GM15510 (cell line): ENCODE data around the gene DAZAP1.

ENCODE experiments used
- POLR2A ChIP-seq: IDR thresholded peaks from 3 replicates; pipeline ENCODE4 v1.6.1; 2011; ENCODE audit warnings: borderline replicate concordance; ENCODE audit not compliant: insufficient read length; ENCODE audit errors: extremely low read depth

Gene DAZAP1

DNA sequence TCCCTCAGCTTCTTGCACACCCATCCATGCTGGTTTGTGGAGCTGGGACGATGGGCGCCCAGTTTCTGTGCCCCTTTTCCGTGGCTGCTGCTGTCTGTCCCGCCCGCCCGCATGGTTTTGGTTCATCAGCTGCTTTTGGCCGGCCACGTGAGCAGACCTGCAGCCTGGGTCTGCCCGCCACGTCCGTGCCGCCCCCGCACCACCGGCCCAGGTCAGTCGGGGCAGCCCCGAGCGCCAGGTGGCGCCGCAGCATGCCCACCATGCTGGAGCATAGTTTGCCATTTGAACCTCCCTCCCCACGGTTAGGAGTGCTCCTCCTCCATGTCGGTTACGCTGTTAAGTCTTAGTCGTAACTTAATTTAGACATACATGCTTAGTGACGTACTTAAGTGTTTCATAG, 15.6 kb downstream of the DAZAP1 start:
- TF ChIP-seq POLR2A = no peak

GRCh38 chr19:1423436-1424191, 16.2 kb downstream of the DAZAP1 start:
- no peak for TF ChIP-seq POLR2A

GRCh38 chr19:1424192-1424955, 17.0 kb downstream of the DAZAP1 start:
- no peak for TF ChIP-seq POLR2A

DNA sequence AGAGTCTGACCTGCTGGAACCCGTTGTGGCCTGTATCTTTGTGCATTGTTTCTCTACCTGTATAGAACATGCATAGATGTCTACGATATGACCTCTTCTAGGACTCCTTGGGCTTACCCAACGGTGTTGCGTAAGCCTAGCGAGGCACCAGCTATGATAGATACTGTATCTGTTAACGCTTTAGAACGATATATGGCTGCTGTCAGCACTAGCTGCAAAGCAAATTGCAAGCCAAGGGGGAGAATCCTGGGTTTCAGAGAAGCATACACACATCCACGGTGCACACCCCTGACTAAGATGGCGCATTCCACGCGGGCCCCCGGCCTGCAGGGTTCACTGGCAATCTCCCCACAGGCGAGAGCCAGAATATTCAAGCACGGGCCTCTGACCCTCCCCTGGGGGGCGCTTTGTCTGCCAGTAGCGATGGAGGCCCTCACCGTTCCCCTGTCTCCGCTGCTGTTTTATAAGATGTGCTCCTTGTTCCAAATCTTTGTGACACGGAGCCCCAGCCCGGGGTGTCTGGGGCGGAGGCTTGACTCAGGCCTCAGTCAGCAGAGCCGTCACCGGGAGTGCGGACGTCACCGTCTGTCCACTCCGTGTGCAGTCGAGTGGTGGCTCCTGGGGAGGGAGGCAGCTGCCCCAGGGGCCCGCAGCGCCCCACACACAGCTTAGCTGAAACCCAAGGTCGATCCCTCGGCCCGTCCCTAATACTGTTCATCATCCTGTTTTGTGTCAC, 17.9 kb downstream of the DAZAP1 start:
- no peak for TF ChIP-seq POLR2A

- no peak for TF ChIP-seq POLR2A
Observed at GRCh38 chr19:1425902-1426301, 18.5 kb downstream of the DAZAP1 start.

DNA sequence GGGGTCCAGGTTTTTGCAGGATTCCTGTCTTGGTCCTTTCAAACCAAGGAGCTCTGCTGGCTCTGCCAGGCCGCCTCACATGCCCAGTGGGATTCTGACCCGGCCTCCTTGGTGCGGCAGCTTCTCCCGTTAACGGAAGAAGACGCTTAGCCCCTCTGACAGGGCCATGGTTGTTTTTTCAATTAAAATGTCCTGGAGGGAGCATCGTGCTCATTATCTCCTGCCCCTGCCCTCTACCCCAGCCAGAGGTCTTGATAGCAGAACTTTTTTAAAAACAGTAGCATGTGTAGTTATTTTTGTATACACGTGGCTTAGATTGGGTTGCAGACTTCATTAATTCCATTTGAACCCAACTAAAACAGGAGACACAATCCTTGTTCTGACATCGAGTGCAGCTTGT, 19.4 kb downstream of the DAZAP1 start:
- no peak for TF ChIP-seq POLR2A

GRCh38 chr19:1427221-1427920, 20.0 kb downstream of the DAZAP1 start:
- no peak for TF ChIP-seq POLR2A

GRCh38 chr19:1428738-1429391, 21.5 kb downstream of the DAZAP1 start:
- no peak for TF ChIP-seq POLR2A

DNA sequence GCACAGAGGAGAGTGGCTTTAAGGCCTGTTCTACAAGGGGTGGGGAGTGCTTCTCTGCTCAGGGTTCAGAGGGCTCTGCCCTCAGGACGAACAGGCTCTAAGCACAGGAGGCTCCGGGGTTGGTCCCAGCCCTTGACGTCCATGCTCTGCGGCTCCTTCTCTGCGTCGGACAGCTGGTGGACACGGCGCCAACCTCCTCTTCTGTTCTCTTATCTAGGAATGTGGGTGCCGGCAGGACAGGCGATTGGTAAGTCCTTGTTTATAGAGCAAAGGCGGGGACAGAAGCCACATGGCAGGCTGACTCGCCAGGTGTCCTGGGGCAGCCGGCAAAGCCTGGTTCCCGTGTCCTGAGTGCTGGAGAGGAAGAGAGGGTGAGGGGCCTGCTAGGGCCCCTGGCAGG, 22.4 kb downstream of the DAZAP1 start:
- no peak for TF ChIP-seq POLR2A

DNA sequence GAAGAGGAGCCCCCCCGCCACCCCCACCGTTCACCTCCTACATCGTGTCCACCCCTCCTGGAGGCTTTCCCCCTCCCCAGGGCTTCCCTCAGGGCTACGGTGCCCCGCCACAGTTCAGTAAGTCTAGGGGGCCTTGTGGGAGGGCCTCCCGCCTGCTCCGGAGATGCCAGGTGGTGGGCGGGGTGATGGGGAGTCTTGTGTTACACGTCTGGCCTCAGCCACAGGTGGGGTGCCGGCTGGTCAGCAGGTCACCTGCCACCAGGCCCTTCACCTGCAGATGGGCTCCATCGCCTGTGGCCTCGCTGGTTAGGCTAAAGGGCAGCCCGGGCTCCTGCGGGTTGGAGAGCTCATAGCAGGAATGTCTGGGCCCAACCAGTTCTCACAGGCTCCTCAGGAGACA, 22.9 kb downstream of the DAZAP1 start:
- no peak for TF ChIP-seq POLR2A

- TF ChIP-seq POLR2A = no peak
Observed at GRCh38 chr19:1431759-1432506, 24.5 kb downstream of the DAZAP1 start.

DNA sequence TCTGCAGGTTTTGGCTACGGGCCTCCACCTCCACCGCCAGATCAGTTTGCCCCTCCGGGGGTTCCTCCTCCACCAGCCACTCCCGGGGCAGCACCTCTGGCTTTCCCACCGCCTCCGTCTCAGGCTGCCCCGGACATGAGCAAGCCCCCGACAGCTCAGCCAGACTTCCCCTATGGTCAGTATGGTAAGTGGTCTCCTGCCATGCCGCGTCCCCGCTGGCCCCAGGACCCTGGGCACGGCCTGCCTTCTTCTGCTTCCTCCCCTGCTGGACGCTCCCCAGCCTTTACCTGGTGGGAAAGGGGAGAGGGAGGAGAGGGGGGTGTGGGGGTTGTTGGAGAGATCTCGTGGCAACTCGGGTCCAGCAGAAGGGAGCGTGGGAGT, 25.1 kb downstream of the DAZAP1 start:
- TF ChIP-seq POLR2A = no peak

GRCh38 chr19:1433119-1434039, 26.0 kb downstream of the DAZAP1 start:
- TF ChIP-seq POLR2A = no peak
